OCI-LY7 (cell line): ENCODE results near the gene TM7SF3. TPM values are rescaled to one million over a fixed set of nuclear protein-coding genes. Genes with fewer than 3 reads are reported as not detected.

Experiments used
- BruUV-seq: library from RNA; stranded (reverse); fragments of 400-500 nt; replicated peaks from 2 replicates; lab custom pipeline; 2021; lab: Mats Ljungman, UMichigan
- CTCF ChIA-PET: fragments of 300-600 bp; sonication (Branson Sonifier 250); formaldehyde crosslinking; loops from one replicate; lab custom pipeline; 2022; ENCODE audit warnings: antibody characterized with exemption; ENCODE audit not compliant: unreplicated experiment; lab: Charles Lee
- POLR2A ChIA-PET: fragments of 300-600 bp; sonication (Branson Sonifier 250); formaldehyde crosslinking; loops from one replicate; lab custom pipeline; 2022; ENCODE audit warnings: antibody characterized with exemption; lab: Charles Lee
- DNase-seq: peaks from one replicate; pipeline ENCODE4 v3.0.0-alpha.2; 2015; ENCODE audit warnings: low spot score
- H2AFZ ChIP-seq: fragments of 200-600 bp; sonication (generic), shearing (Covaris generic); 2 replicates; pipeline ENCODE4 v1.6.1; 2014; ENCODE audit warnings: mild to moderate bottlenecking, antibody characterized with exemption, low read length, moderate library complexity
- H3K27ac ChIP-seq: fragments of 200-600 bp; sonication (generic); 2 replicates; pipeline ENCODE4 v1.5.1; 2014; ENCODE audit warnings: mixed run types, low read depth, mild to moderate bottlenecking, moderate library complexity, low read length, inconsistent platforms; ENCODE audit not compliant: poor library complexity, severe bottlenecking
- H3K36me3 ChIP-seq: fragments of 200-600 bp; sonication (generic); 2 replicates; pipeline ENCODE4 v1.6.1; 2014; ENCODE audit warnings: mild to moderate bottlenecking, antibody characterized with exemption, low read length, moderate library complexity, mixed read lengths; ENCODE audit not compliant: insufficient read depth
- H3K4me1 ChIP-seq: fragments of 200-600 bp; sonication (generic); 2 replicates; pipeline ENCODE4 v1.5.1; 2014; ENCODE audit warnings: mild to moderate bottlenecking, low read length; ENCODE audit not compliant: insufficient read depth, poor library complexity, severe bottlenecking
- H3K4me2 ChIP-seq: fragments of 200-600 bp; sonication (generic); 2 replicates; pipeline ENCODE4 v1.6.1; 2014; ENCODE audit warnings: mild to moderate bottlenecking, low read length
- H3K4me3 ChIP-seq: fragments of 200-600 bp; sonication (generic); 2 replicates; pipeline ENCODE4 v1.5.1; 2014; ENCODE audit warnings: mild to moderate bottlenecking, low read depth, low read length; ENCODE audit not compliant: poor library complexity, severe bottlenecking
- H3K79me2 ChIP-seq: fragments of 200-600 bp; sonication (generic); 2 replicates; pipeline ENCODE4 v1.6.1; 2016; ENCODE audit warnings: low read depth, mild to moderate bottlenecking, low read length, moderate library complexity, mixed read lengths; ENCODE audit not compliant: insufficient read depth
- H3K9me2 ChIP-seq: fragments of 200-600 bp; sonication (generic); 2 replicates; pipeline ENCODE4 v1.6.1; 2016; ENCODE audit warnings: mild to moderate bottlenecking, low read length, mixed read lengths; ENCODE audit not compliant: insufficient read depth
- H3K9me3 ChIP-seq: fragments of 200-600 bp; sonication (generic); 2 replicates; pipeline ENCODE4 v1.6.1; 2014; ENCODE audit warnings: mild to moderate bottlenecking, mixed run types, low read length, mixed read lengths
- H4K20me1 ChIP-seq: fragments of 200-600 bp; sonication (generic); 2 replicates; pipeline ENCODE4 v1.6.1; 2014; ENCODE audit warnings: mild to moderate bottlenecking, antibody characterized with exemption, low read length, moderate library complexity, mixed read lengths; ENCODE audit not compliant: insufficient read depth
- EZH2phosphoT487 ChIP-seq: fragments of 200-600 bp; sonication (generic); IDR thresholded peaks from 2 replicates; pipeline ENCODE4 v1.6.1; 2018; ENCODE audit warnings: low read depth, borderline replicate concordance, mild to moderate bottlenecking, mixed run types, antibody characterized with exemption, low read length, moderate library complexity, mixed read lengths
- intact Hi-C: fragments of 100-400 bp; cut with micrococcal nuclease; formaldehyde crosslinking; loops from one replicate; pipeline ENCODE4 v1.10.0; 2022; ENCODE audit not compliant: unreplicated experiment
- total RNA-seq, 2 experiments: library from RNA; depleted of rRNA in 1 of 2; stranded (reverse); fragments of >200 nt in 1 of 2; shearing (Covaris generic) in 1 of 2; gene quantifications; 2 replicates each; pipeline ENCODE4 v1.2.3, GENCODE V29; 2014 to 2022
- TF ChIP-seq, protein P1 (sequence below): fragments of 200-600 bp; sonication (generic); conservative IDR thresholded peaks from 2 replicates; pipeline ENCODE4 v1.5.1; 2014; ENCODE audit warnings: mild to moderate bottlenecking, antibody characterized with exemption, low read length, moderate library complexity, mixed read lengths

TM7SF3 gene
- total RNA-seq, 2 experiments from 2014 or later, result 47.1 to 48.3 TPM

DNA sequence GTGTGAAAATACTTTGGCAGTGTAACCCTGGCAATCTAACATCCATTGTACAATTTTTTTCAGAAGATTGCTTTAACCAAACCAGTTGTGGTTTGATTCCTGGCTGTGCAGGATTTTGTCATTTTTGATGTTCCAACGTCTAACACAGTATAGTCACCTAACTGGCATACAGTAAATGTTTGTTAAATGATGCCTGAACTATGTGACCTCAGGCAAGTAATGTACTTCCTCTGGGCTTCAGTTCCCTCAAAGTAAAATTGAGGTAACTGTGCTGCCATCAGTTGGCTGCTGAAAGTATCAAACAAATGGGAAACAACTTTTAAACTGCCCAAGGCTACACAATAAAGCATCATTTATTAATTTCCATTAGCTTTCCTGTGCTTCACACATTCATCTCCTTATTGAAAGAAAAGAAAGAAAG lies 4.3 kb downstream of the TM7SF3 start:
- H3K4me2 ChIP-seq, result peak overlapping the region; percentile 21
- H3K27ac ChIP-seq, result no peak overlapping the region
- peak; percentile 58 for DNase-seq
- ChIA-PET POLR2A (interaction anchor here (1.2 to 3.0 kb wide), 3 partner anchors 8 to 296 kb away, joined by 3 to 18 read pairs (median 3); no protein-coding TSS in a partner anchor), CTCF (interaction anchor here (0.6 kb wide), 1 partner anchor 90 kb away, joined by 3 read pairs; no protein-coding TSS in a partner anchor)
- TF ChIP-seq EZH2phosphoT487, result no peak
- TF ChIP-seq, protein P1, sequence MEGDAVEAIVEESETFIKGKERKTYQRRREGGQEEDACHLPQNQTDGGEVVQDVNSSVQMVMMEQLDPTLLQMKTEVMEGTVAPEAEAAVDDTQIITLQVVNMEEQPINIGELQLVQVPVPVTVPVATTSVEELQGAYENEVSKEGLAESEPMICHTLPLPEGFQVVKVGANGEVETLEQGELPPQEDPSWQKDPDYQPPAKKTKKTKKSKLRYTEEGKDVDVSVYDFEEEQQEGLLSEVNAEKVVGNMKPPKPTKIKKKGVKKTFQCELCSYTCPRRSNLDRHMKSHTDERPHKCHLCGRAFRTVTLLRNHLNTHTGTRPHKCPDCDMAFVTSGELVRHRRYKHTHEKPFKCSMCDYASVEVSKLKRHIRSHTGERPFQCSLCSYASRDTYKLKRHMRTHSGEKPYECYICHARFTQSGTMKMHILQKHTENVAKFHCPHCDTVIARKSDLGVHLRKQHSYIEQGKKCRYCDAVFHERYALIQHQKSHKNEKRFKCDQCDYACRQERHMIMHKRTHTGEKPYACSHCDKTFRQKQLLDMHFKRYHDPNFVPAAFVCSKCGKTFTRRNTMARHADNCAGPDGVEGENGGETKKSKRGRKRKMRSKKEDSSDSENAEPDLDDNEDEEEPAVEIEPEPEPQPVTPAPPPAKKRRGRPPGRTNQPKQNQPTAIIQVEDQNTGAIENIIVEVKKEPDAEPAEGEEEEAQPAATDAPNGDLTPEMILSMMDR, result peak; percentile 66
- no peak overlapping the region for H3K4me3 ChIP-seq
- no peaks in the 10 kb centered on the region for H4K20me1 ChIP-seq
- peaks cover 82% of the 10 kb centered on the region for H3K4me1 ChIP-seq
- no TSS peak for BruUV-seq
- no peaks in the 10 kb centered on the region for H3K9me2 ChIP-seq
- H3K36me3 ChIP-seq, result no peaks in the 10 kb centered on the region
- no peak overlapping the region for H2AFZ ChIP-seq
- intact Hi-C loops, result loop anchor here (5.0 to 10.0 kb wide), 4 partner anchors 275 to 913 kb away; no protein-coding TSS in a partner anchor
- H3K9me3 ChIP-seq, result no peaks in the 10 kb centered on the region
- H3K79me2 ChIP-seq, result peaks cover 66% of the 10 kb centered on the region; the same call in 1 of the 2 replicates

GRCh38 chr12:27008081-27008480 lies 6.1 kb downstream of the TM7SF3 start:
- no peak overlapping the region for H2AFZ ChIP-seq
- TF ChIP-seq, protein P1, result no peak
- no peak for TF ChIP-seq EZH2phosphoT487
- no peaks in the 10 kb centered on the region for H4K20me1 ChIP-seq
- ChIA-PET CTCF (no interaction called here), POLR2A (interaction anchor here (1.0 kb wide), 1 partner anchor 162 kb away, joined by 3 read pairs; no protein-coding TSS in a partner anchor)
- no peak overlapping the region for H3K4me3 ChIP-seq
- H3K27ac ChIP-seq, result peak overlapping the region; percentile 43
- DNase-seq, result peak; percentile 51
- peaks cover 76% of the 10 kb centered on the region; the same call in 1 of the 2 replicates for H3K79me2 ChIP-seq
- H3K36me3 ChIP-seq, result no peaks in the 10 kb centered on the region
- H3K9me2 ChIP-seq, result no peaks in the 10 kb centered on the region
- peaks cover 90% of the 10 kb centered on the region for H3K4me1 ChIP-seq
- BruUV-seq, result no TSS peak
- intact Hi-C loops, result no loop called here
- H3K9me3 ChIP-seq, result no peaks in the 10 kb centered on the region
- H3K4me2 ChIP-seq, result peak overlapping the region; percentile 50

GRCh38 chr12:27006797-27007467 lies 7.3 kb downstream of the TM7SF3 start:
- Histone ChIP-seq H3K4me2 (peak overlapping the region; percentile 50; the same call in 1 of the 2 replicates), H4K20me1 (no peaks in the 10 kb centered on the region), H3K4me3 (no peak overlapping the region), H3K36me3 (peaks cover 2% of the 10 kb centered on the region), H3K79me2 (peaks cover 75% of the 10 kb centered on the region; the same call in 1 of the 2 replicates), H3K27ac (peak overlapping the region; percentile 43), H3K4me1 (peaks cover 89% of the 10 kb centered on the region), H3K9me2 (no peaks in the 10 kb centered on the region), H3K9me3 (no peaks in the 10 kb centered on the region), H2AFZ (no peak overlapping the region)
- TF ChIP-seq EZH2phosphoT487, result no peak
- TF ChIP-seq, protein P1, result no peak
- intact Hi-C loops, result no loop called here
- ChIA-PET POLR2A (interaction anchor here (1.0 kb wide), 1 partner anchor 161 kb away, joined by 3 read pairs; no protein-coding TSS in a partner anchor), CTCF (no interaction called here)
- BruUV-seq, result no TSS peak
- DNase-seq, result no peak
